Measurements from ENCODE around the gene DHODH. TPM values are rescaled to one million over a fixed set of nuclear protein-coding genes. Genes with fewer than 3 reads are reported as not detected.
A peak's percentile ranks its signal among the peaks of the same experiment; 100 is the strongest.

Gene DHODH
- 7.9 and 19.9 TPM in 2 replicates for total RNA-seq

- H3K27me3 ChIP-seq (ENCODE audit: control insufficient read depth, insufficient read depth, low read length) = no peaks in the 10 kb centered on the region
- DNase-seq (ENCODE audit: low read depth) = peak; percentile 88
- H3K4me3 ChIP-seq (ENCODE audit: low read depth, low read length) = peak within 1 kb of the TSS; percentile 98
- H3K36me3 ChIP-seq (ENCODE audit: control insufficient read depth, insufficient read depth, low read length) = no peaks in the 10 kb centered on the region
- TF ChIP-seq CTCF (IDR thresholded peaks at IDR 0.05; ENCODE audit: insufficient read depth, low read length, poor library complexity, severe bottlenecking) = peak; percentile 10
Measured at GRCh38 chr16:72008424-72009216, at the start of gene DHODH. Gene DHODH (plus strand): TSS chr16:72008744. CDS start chr16:72008765, 21 bp downstream.

DNA sequence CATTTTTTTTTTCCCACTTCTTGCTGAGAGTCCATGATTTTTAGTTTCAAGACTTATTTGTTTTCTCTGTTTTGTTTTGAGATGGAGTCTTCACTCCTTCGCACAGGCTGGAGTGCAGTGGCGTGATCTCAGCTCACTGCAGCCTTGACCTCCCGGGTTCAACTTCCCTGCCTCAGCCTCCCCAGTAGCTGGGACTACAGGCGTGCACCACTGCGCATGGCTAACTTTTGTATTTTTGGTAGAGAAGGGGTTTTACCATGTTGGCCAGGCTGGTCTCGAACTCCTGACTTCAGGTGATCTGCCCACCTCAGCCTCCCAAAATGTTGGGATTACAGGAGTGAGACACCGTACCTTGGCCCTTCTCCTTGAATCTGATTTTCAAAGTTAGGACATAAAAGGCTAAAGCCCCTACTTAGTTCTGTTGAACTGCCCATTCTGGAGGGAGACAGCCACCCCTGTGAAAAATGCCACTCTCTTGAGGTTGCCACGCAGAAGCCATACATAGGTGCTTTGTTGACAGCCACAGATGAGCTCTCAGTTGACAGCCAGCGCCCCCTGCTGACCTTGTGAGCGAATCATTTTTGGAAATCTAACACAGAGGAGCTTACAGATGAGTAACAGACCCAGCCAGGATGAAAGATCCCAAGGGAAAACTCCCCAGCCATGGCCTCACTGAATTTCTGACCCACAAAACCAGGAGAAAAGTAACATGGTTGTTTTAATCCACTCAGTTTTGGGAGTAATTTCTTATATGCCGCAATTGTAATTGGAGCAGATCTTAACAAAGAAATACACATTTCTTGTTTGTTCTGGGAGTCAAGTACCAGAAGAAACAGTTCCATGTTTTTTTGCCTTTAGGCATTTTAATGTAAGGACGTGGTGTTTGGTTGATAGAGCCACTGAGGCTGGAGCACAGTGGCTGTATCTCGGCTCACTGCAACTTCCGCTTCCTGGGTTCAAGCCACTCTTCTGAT lies 47.2 kb upstream of the DHODH start:
- H3K27me3 ChIP-seq (ENCODE audit: control insufficient read depth, insufficient read depth, low read length) = no peaks in the 10 kb centered on the region
- H3K36me3 ChIP-seq (ENCODE audit: control insufficient read depth, insufficient read depth, low read length) = no peaks in the 10 kb centered on the region
- DNase-seq (ENCODE audit: low read depth) = peak; percentile 43
- peak; percentile 89 for TF ChIP-seq CTCF (IDR thresholded peaks at IDR 0.05; ENCODE audit: insufficient read depth, low read length, poor library complexity, severe bottlenecking)
- no peak overlapping the region for H3K4me3 ChIP-seq (ENCODE audit: low read depth, low read length)

DNA sequence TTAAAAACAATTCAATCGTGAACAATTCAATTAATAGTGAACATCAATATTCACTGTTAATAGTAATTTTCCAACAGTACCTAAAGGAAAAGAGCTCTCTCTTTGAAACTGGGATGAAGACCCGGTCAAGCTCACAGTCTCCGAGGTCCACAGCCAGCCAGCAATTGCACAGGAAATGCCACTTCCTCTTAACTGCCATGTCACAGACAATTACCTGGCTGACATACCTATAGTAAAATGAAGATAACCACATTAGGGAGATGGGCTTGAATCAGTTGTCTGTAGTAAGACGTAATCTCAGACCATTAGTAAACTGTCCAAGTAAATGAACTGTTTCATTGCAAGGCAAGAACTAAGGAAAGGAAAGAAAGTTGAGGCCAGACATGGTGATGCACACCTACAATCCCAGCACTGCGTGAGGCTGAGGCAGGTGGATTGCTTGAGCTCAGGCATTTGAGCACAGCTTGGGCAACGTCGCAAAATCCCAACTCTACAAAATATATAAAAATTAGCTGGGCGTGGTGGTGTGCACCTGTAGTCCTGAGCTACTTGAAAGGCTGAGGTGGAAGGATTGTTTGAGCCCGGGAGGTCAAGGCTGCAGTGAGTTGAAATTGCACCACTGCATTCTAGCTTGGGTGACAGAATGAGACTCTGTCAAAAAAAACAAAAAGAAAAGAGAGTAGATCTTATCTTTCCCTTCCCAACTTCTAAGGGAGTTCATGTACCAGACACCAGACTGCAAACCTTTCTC lies 45.2 kb upstream of the DHODH start:
- no peaks in the 10 kb centered on the region for H3K36me3 ChIP-seq (ENCODE audit: control insufficient read depth, insufficient read depth, low read length)
- DNase-seq (ENCODE audit: low read depth) = no peak
- no peak for TF ChIP-seq CTCF (IDR thresholded peaks at IDR 0.05; ENCODE audit: insufficient read depth, low read length, poor library complexity, severe bottlenecking)
- H3K4me3 ChIP-seq (ENCODE audit: low read depth, low read length) = no peak overlapping the region
- H3K27me3 ChIP-seq (ENCODE audit: control insufficient read depth, insufficient read depth, low read length) = no peaks in the 10 kb centered on the region

GRCh38 chr16:71965223-71965622 lies 43.3 kb upstream of the DHODH start:
- TF ChIP-seq CTCF (IDR thresholded peaks at IDR 0.05; ENCODE audit: insufficient read depth, low read length, poor library complexity, severe bottlenecking) = no peak
- no peaks in the 10 kb centered on the region for H3K27me3 ChIP-seq (ENCODE audit: control insufficient read depth, insufficient read depth, low read length)

DNA sequence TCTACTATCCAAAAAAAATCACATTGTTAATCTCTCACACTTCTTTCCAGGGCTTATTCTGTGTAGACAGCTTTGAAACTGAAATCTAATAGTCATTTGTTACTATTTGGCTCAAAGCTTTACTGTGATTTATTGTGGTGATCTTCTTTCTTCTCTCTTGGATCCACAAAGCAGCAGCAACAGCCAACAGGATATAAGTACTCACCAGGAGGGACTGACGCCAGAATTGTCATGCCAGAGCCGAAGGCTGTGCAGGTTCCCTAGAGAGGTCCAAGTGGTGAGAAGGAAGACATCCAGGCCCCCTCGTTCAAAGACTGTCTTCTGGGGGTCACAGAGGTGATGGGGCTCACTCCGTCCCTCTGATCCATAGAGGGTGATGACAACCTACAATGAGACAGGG lies 41.6 kb upstream of the DHODH start:
- no peak for DNase-seq (ENCODE audit: low read depth)
- no peak overlapping the region for H3K4me3 ChIP-seq (ENCODE audit: low read depth, low read length)
- no peaks in the 10 kb centered on the region for H3K27me3 ChIP-seq (ENCODE audit: control insufficient read depth, insufficient read depth, low read length)
- no peak for TF ChIP-seq CTCF (IDR thresholded peaks at IDR 0.05; ENCODE audit: insufficient read depth, low read length, poor library complexity, severe bottlenecking)
- no peaks in the 10 kb centered on the region for H3K36me3 ChIP-seq (ENCODE audit: control insufficient read depth, insufficient read depth, low read length)

More at GRCh38 chr16:71965223-71965622, 43.3 kb upstream of the DHODH start:
- no peak for DNase-seq (ENCODE audit: low read depth)
- Histone ChIP-seq H3K36me3 (ENCODE audit: control insufficient read depth, insufficient read depth, low read length) (no peaks in the 10 kb centered on the region), H3K4me3 (ENCODE audit: low read depth, low read length) (no peak overlapping the region)
